Lower leg skin (tissue), 3 donors: ENCODE measurements around the gene CRTC1.

Experiments used
- POLR2A ChIP-seq, 2 donors: fragments of 450-650 bp; IDR thresholded peaks; one replicate each; pipeline ENCODE4 v1.6.1; 2016 to 2017; ENCODE audit warnings: antibody characterized with exemption in 2 of 2, mild to moderate bottlenecking in 1 of 2, moderate library complexity in 1 of 2
- TF ChIP-seq, protein P1 (sequence below), 3 donors: fragments of 450-650 bp; IDR thresholded peaks; one replicate each; pipeline ENCODE4 v1.5.1; 2016; ENCODE audit warnings: antibody characterized with exemption in 3 of 3, mild to moderate bottlenecking in 3 of 3, moderate library complexity in 2 of 3

DNA sequence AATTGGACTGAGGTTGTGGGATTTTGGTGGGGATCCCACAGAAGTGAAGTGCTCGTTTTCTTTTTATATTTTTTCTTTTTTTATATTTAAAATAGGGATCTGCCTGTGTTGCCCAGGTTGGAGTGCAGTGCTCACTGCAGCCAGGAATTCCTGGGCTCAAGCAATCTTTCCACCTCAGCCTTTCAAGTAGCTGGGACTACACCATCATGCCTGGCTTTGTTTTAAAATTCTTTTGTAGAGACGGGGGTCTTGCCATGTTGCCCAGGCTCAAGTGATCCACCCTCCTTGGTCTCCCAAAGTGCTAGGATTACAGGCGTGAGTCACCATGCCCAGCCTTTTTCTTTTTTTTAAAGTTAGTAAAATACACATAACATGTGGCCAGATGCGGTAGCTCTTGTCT is 20.6 kb downstream of the CRTC1 start:
- TF ChIP-seq, protein P1, sequence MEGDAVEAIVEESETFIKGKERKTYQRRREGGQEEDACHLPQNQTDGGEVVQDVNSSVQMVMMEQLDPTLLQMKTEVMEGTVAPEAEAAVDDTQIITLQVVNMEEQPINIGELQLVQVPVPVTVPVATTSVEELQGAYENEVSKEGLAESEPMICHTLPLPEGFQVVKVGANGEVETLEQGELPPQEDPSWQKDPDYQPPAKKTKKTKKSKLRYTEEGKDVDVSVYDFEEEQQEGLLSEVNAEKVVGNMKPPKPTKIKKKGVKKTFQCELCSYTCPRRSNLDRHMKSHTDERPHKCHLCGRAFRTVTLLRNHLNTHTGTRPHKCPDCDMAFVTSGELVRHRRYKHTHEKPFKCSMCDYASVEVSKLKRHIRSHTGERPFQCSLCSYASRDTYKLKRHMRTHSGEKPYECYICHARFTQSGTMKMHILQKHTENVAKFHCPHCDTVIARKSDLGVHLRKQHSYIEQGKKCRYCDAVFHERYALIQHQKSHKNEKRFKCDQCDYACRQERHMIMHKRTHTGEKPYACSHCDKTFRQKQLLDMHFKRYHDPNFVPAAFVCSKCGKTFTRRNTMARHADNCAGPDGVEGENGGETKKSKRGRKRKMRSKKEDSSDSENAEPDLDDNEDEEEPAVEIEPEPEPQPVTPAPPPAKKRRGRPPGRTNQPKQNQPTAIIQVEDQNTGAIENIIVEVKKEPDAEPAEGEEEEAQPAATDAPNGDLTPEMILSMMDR (IDR thresholded peaks at IDR 0.05) = no peak
- no peak for TF ChIP-seq POLR2A (IDR thresholded peaks at IDR 0.05)
